Measurements from ENCODE around the gene CDKL5.

The CDKL5 gene

GRCh38 chrX:18649498-18649951 is 224.1 kb downstream of the CDKL5 start:
- DNase-seq (ENCODE audit: low read depth): no peak

- DNase-seq (ENCODE audit: low read depth): no peak
These were observed 225.3 kb downstream of the CDKL5 start for GRCh38 chrX:18650662-18651061.

- DNase-seq (ENCODE audit: low read depth): no peak
These were observed 227.2 kb downstream of the CDKL5 start for GRCh38 chrX:18652636-18653035.

GRCh38 chrX:18654875-18655836 is 229.7 kb downstream of the CDKL5 start:
- DNase-seq (ENCODE audit: low read depth): no peak

- no peak for DNase-seq (ENCODE audit: low read depth)
These were observed 235.9 kb downstream of the CDKL5 start for GRCh38 chrX:18661273-18661672.

GRCh38 chrX:18664947-18665346 is 239.5 kb downstream of the CDKL5 start:
- no peak for DNase-seq (ENCODE audit: low read depth)

- DNase-seq (ENCODE audit: low read depth): no peak
These were observed 241.2 kb downstream of the CDKL5 start for GRCh38 chrX:18666614-18667013.

- no peak for DNase-seq (ENCODE audit: low read depth)
These were observed 242.8 kb downstream of the CDKL5 start for GRCh38 chrX:18668071-18668835.

- no peak for DNase-seq (ENCODE audit: low read depth)
These were observed 246.6 kb downstream of the CDKL5 start, which contains the start of gene RS1 for GRCh38 chrX:18672008-18672407. Gene RS1 (minus strand): TSS chrX:18672108. CDS start chrX:18672068, 40 bp downstream.

GRCh38 chrX:18674417-18674787 is 249.0 kb downstream of the CDKL5 start:
- no peak for DNase-seq (ENCODE audit: low read depth)

GRCh38 chrX:18674788-18675735 is 249.7 kb downstream of the CDKL5 start:
- DNase-seq (ENCODE audit: low read depth): peak; percentile 69

GRCh38 chrX:18676050-18676449 is 250.6 kb downstream of the CDKL5 start:
- no peak for DNase-seq (ENCODE audit: low read depth)

GRCh38 chrX:18676470-18676869 is 251.1 kb downstream of the CDKL5 start:
- no peak for DNase-seq (ENCODE audit: low read depth)

GRCh38 chrX:18677161-18677869 is 251.9 kb downstream of the CDKL5 start:
- DNase-seq (ENCODE audit: low read depth): no peak

GRCh38 chrX:18681996-18682395 is 256.6 kb downstream of the CDKL5 start:
- DNase-seq (ENCODE audit: low read depth): no peak

GRCh38 chrX:18682979-18683387 is 257.6 kb downstream of the CDKL5 start:
- DNase-seq (ENCODE audit: low read depth): no peak

- no peak for DNase-seq (ENCODE audit: low read depth)
These were observed 262.6 kb downstream of the CDKL5 start for GRCh38 chrX:18687856-18688495.

- DNase-seq (ENCODE audit: low read depth): no peak
These were observed 266.0 kb downstream of the CDKL5 start for GRCh38 chrX:18691431-18691830.

- no peak for DNase-seq (ENCODE audit: low read depth)
These were observed 267.1 kb downstream of the CDKL5 start for GRCh38 chrX:18692541-18692940.

- DNase-seq (ENCODE audit: low read depth): no peak
These were observed 271.2 kb downstream of the CDKL5 start for GRCh38 chrX:18696653-18697052.
